Measurements from ENCODE around the gene NEBL.
"Not testable (repeated sequence)": the region's sequence is repeated elsewhere in the genome, so short reads cannot be mapped to it uniquely, and the experiment has no call there.

NEBL gene

DNA sequence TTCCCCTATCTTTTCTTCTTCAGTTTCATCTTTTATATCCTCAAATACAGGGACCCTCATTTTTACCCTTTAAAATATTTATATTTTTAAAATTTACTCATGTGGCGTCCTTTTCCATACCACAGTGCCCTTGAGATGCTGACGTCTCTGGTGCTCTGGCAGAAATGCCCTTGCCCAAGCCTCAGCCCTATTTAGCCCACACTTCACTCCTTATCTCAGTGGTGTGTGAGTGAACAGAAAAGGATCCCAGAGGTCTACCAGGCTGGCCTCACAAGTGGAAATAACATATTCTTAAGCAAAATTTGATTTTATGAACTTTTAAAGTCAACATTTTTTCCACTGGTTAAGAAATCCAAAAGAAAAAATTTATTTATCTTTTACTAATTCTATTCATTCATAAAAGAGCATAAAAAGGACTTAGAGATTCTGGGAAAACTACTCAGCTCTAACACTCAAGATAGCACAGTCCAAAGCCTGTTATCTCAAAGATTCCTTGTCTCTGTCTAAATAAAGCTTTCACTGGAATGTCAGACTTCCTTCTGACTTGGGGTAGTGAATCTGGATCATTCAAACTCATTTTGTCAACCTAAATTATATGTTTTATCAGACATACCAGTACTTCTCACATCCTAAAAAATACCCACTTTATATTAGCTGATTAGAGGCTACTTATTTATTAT lies at the start of gene NEBL:
Gene NEBL, minus strand, starts transcription at position 166 of the 680 bp plus-strand sequence. Its CDS starts 106 bp downstream, at position 60.
- no peak for DNase-seq (ENCODE audit: low read depth in 2 of 2)

- no peak for DNase-seq (ENCODE audit: low read depth in 2 of 2)
Measured at GRCh38 chr10:20945546-20946332, 48.6 kb upstream of the NEBL start.

- DNase-seq (ENCODE audit: low read depth in 2 of 2), result no peak
Measured at GRCh38 chr10:20944789-20945502, 47.8 kb upstream of the NEBL start.

DNA sequence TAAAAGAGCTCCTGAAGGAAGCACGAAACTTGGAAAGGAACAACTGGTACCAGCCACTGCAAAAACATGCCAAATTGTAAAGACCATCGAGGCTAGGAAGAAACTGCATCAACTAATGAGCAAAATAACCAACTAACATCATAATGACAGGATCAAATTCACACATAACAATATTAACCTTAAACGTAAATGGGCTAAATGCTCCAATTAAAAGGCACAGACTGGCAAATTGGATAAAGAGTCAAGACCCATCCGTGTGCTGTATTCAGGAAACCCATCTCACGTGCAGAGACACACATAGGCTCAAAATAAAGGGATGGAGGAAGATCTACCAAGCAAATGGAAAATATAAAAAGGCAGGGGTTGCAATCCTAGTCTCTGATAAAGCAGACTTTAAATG lies 42.3 kb upstream of the NEBL start:
- DNase-seq (ENCODE audit: low read depth in 2 of 2), result not testable (repeated sequence)

DNA sequence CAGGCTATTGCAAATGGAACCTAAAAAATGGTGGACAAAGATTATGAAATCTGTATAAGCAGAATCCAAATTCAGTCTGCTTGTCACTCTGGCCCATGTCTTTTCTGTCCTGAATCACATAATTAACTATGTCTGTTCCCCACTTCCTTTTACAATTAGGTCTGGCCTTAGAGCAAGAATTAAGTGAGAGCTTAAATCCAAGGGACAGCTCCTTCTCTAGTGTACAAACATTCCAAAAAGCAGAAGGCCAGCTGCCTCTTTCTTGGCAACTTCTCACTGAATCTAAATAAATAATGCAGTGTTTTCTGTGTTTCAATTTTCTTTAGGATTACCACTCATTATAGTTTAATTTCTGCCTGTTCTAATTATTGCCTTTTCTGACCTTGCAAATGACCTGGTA lies 39.3 kb upstream of the NEBL start:
- DNase-seq (ENCODE audit: low read depth in 2 of 2), result no peak

- DNase-seq (ENCODE audit: low read depth in 2 of 2), result no peak
Measured at GRCh38 chr10:20935931-20936330, 38.8 kb upstream of the NEBL start.

DNA sequence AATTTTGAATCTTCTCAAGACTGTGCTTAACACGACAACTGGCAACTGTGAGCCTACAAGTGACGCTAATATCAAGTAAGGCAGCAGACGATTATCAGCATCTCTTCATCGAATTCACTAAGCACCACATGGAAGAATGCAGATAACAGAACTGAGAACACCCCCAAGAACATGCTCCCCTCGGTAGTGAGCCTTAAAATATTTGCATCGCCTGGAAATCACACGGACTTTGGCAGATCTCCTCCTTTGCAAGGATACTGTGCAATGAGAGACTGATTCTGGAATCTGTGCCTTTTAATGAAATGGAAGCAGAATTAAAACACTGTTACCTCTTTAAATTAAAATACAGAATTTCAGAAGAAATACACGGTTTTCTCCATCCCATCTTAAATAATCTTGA lies 38.2 kb upstream of the NEBL start:
- DNase-seq (ENCODE audit: low read depth in 2 of 2), result no peak

- DNase-seq (ENCODE audit: low read depth in 2 of 2), result no peak
Measured at GRCh38 chr10:20933705-20934104, 36.6 kb upstream of the NEBL start.

DNA sequence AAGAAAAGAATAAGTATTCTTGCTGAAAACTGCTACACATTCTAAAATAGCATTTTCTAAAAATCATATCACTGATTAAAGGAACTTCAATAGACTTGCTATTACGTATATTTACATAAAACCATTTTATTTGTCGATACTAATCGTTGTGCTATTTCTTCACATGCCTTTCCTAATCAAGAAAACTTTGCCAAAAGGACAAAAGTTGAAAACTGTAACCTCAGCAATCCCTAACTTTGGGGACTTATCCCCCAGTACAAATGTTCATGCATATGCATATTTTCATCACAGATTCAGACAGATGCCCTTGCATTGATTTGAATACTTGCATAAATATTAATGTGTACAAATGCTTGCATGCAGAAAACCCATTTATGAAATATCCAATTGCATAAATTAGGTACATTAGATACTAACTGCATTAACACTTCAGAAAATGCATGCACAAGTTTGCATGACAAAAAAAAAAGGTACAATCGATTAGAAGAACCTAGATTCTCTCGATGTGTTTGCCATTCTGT lies 35.6 kb upstream of the NEBL start:
- no peak for DNase-seq (ENCODE audit: low read depth in 2 of 2)

DNA sequence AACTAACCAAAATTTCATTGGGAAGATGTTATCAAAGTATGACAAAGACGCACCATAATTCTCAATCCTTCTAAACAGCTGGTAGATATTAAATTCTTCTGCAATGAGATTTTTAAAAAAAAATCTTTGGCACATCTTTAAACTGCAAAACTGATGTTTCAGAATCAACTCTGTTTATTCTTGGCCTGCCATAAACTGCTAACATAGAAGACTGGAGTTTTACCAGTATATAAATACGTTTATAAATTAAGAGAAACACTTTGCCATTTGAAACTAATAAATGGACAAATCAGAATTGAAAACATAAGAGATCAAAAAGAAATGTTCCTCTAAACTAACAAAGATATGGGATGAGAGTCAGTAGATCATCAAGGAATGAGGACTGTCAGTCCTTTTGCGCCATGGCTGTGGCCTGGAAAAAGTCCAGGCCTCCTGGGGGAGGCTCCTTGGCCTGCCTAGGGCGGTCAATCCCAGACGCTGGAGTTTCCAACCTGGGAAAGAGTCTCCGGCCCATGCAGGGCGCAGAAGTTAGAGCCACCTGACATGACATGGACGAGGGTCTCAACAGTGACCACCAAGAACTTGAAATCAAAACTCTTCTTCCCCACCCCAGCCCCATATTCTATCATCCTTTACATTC lies 34.2 kb upstream of the NEBL start:
- DNase-seq (ENCODE audit: low read depth in 2 of 2), result no peak

DNA sequence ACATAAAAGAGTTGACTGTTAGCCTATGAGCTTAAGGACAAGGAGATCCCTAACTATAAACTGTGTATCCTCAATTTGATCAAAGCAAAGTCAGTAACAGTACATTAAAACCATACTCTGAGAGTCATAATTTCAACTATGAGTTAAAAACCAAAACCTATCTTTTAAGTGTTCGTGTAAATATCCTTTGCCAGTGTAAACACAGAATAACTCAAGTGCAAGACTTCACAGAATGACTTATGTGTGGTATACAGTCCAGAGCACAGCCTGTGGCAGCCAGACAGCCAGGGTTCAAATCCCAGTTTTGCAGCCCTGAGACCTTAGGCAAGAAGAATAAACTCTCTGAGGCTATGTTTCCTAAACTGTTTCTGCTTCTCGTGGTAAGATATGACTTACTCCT lies 30.3 kb upstream of the NEBL start:
- no peak for DNase-seq (ENCODE audit: low read depth in 2 of 2)

DNA sequence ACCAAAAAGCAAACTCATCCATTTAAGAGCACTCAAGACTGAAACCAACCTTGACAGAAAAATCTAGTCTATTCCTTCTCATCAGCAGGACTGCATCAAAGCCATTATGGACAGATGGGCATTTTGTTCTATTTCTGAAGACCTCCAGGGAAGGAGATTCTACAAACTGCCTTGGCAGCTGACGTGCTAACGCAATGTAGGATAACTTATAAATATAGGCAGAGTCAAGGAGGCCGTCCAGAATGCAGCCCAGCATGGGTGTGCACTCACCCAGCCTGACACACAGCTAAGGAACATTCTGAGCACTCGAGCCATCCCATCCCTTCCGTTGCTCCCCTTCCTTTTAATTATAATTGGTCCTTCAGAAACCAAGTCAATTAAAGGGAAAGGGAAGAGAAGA lies 25.3 kb upstream of the NEBL start:
- DNase-seq (ENCODE audit: low read depth in 2 of 2), result no peak

DNA sequence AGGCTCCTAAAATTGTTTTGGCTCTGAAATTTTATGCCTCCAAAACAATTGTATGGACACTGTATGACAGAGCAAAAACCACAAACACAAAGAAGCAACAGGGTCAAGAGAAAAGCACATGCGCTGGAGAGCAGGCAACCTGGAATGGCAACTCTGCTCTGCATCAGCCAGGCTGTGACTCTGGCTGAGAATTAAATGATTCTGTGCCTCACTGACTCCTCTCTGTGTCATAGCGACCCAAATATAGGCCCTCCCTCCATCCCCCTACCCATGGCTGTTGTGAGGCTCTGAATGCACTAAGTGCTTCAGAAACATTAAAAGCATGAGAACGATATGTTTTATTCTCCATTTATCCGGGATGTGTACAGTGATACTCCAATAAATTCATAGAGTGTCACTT lies 24.9 kb upstream of the NEBL start:
- DNase-seq (ENCODE audit: low read depth in 2 of 2), result no peak

- DNase-seq (ENCODE audit: low read depth in 2 of 2), result no peak
Measured at GRCh38 chr10:20920061-20920460, 22.9 kb upstream of the NEBL start.

DNA sequence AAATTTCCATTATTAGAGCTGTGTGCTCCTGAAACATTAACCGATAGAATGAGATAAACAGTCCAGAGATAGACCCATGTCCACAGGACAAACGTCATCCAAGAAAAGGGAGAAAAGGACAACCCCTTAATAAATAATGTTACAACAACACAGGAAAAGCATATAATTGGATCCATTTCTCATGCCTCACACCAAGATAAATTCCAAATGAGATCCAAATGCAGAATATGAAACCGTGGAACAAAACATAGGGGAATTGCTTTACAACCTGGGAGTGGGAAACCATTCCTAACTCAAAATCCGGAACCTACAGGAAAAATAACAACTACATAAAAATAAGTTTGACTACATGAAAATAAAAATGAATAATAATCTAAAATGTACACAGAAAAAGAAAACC lies 22.4 kb upstream of the NEBL start:
- no peak for DNase-seq (ENCODE audit: low read depth in 2 of 2)

DNA sequence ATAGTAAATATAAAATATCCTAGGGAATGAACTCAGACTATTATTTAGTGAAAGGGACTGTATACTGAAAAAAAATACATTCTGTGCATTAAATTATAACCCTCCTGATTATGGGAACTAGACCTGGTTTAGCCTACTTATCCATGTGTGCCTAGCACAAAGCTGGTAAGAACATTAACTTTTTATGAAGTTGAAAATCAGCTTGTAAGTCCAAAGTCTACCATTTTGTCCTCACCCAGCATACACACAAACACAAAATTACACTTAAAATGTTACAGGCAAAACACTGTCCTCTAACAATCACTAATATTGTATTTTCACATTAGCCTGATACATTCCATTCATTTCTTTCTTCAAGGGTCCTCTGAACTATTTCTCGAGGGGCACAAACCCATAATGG lies 19.9 kb upstream of the NEBL start:
- DNase-seq (ENCODE audit: low read depth in 2 of 2), result no peak

- no peak for DNase-seq (ENCODE audit: low read depth in 2 of 2)
Measured at GRCh38 chr10:20912969-20913368, 15.9 kb upstream of the NEBL start.

DNA sequence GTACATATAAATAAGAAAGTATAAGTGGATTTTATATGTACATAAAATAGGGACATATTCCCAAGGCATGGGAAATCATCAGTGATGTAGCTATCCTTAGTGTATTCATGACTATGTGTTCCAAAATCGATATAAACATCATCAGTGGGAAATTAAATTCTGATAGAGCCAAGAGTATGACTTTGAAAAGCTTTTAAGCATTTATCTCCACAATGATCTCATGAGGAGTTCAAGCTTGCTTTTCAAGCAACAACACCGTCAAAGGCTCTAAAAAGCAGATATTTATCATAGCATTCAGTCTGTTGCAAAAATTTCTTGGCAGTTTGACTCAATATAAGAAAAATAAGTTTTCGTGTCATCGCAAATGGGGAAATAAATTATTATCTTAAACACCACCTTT lies 14.5 kb upstream of the NEBL start:
- DNase-seq (ENCODE audit: low read depth in 2 of 2), result no peak

DNA sequence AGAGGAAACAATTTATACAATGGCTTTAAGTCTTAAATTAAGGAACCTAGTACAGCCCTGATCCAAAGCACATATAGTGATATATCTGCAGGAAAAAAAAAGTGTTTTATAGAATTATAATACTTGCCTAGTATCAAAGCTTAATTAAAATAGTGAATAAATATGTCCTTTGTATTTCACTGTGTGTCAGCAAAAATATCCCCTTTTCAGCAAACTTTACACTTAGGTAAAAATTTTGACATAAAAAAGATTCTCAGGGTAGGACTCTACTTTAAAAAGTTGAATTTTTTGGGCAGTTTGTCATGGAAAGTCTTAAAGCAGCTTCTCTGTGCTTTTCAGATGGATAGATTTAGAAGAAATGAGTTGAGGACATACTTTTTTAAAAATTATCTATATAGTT lies 12.7 kb upstream of the NEBL start:
- no peak for DNase-seq (ENCODE audit: low read depth in 2 of 2)

DNA sequence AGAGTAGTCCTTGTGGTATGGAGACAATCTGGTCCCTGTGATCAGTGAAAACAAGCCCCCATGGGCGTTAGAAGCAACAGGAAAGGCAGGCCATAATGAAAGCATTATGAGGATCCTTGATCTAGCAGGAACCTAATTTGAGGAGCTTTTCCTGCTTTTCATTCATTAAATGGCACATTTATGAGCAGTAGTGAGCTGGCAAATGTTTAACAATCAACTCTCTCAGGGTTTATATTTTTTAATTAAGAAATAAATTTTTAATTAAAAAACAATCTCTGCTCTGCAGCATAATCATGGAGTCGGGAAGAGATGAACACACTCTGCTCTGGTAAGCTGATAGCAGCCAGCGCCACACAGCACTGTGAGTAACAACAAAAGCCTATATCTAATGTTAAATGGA lies 11.3 kb upstream of the NEBL start:
- no peak for DNase-seq (ENCODE audit: low read depth in 2 of 2)

DNA sequence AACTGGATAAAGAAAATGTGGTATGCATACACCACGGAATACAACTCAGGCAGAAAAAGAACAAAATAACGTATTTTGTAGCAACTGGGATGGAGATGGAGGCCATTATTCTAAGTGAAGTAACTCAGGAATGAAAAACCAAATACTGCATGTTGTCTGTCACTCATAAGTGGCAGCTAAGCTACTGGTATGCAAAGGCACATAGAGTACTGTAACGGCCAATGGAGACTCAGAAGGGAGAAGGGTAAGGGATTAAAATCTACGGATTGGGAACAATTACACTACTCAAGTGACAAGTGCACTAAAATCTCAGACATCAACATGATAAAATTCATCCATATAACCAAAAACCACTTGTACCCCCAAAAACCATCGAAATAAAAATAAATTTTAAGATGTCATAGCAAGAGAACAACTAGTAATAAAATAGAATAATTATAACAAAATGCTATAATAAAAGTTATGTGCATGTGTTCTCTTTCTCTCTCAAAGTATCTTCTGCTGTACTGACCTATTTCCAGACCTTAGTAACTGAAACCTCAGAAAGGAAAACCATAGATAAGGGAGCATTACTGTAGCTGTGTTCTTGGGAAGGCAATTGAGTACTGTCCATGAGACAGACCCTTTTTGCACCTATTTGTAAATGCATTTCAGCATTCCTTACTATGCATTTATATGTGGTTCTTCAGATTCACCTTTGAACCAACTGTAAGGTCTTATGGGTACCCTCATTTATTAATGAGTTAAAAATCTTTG lies 6.7 kb upstream of the NEBL start:
- DNase-seq (ENCODE audit: low read depth in 2 of 2), result no peak

Measured in fibroblast of skin of left quadriceps (primary cell).